Measurements from ENCODE around the gene GTSF1L. TPM values are rescaled to one million over a fixed set of nuclear protein-coding genes. Genes with fewer than 3 reads are reported as not detected.

Gene GTSF1L
- total and polyA plus RNA-seq, 9 of the 15 experiments (the other 6 are each of a cell fraction or from before 2014, with no cell fraction given), result not detected

- Histone ChIP-seq H3K79me2 (ENCODE audit: control insufficient read depth, insufficient read depth, low read length) (no peaks in the 10 kb centered on the region), H3K36me3 (ENCODE audit: control insufficient read depth, insufficient read depth, low read length) (no peaks in the 10 kb centered on the region), H3K9ac (ENCODE audit: insufficient read depth in 1 of 2, low read depth in 2 of 2, low read length in 2 of 2) (no peak overlapping the region), H2AFZ (ENCODE audit: low read depth, low read length) (no peak overlapping the region), H3K4me2 (ENCODE audit: insufficient read depth, low read length) (no peak overlapping the region), H3K27me3 (ENCODE audit: control insufficient read depth in 2 of 2, insufficient read depth in 2 of 2, low read length in 2 of 2) (peaks cover 23 to 56% of the 10 kb centered on the region in 2 experiments), H3K9me3 (replicated peaks; ENCODE audit: control insufficient read depth, insufficient read depth, low read depth, low read length) (no peaks in the 10 kb centered on the region), H3K9me1 (ENCODE audit: control insufficient read depth, insufficient read depth, low read length) (no peaks in the 10 kb centered on the region), H3K4me1 (replicated peaks in 1 of 2; ENCODE audit: control insufficient read depth in 2 of 2, insufficient read depth in 2 of 2, low read length in 2 of 2) (no peaks in the 10 kb centered on the region; a peak in 1 of 5 replicates), H4K20me1 (replicated peaks; ENCODE audit: control insufficient read depth, insufficient read depth, low read length) (no peaks in the 10 kb centered on the region; the same call in 1 of the 2 replicates), H3K27ac (ENCODE audit: extremely low read depth, low read depth, low read length) (no peak overlapping the region), H3K4me3 (no peak overlapping the region)
- ChIA-PET POLR2A (no interaction called here), CTCF (ENCODE audit: low intra/inter-chr PET ratio) (no interaction called here)
- 0% methylated on average over 3 of the region's 3 CpGs for WGBS (ENCODE audit: insufficient coverage, low coverage, missing lambda C conversion rate)
- intact Hi-C loops (cut with micrococcal nuclease), result loop anchor here (10.0 kb wide), 1 partner anchor 104 kb away; no protein-coding TSS in a partner anchor
- DNase-seq (ENCODE audit: extremely low read depth in 1 of 4, low spot score in 3 of 4) (no peak), FAIRE-seq (no peak), ATAC-seq (no peak)
- TF ChIP-seq SFPQ (IDR thresholded peaks at IDR 0.05; ENCODE audit: low read depth, low read length) (no peak), SRF (CRISPR knock-in tag; IDR thresholded peaks at IDR 0.05) (no peak), ZNF507 (tag; conservative IDR thresholded peaks at IDR 0.05) (peak; percentile 94), ZNF354B (CRISPR knock-in tag; IDR thresholded peaks at IDR 0.05) (peak; percentile 58; the same call in 1 of the 2 replicates), SNAPC5 (CRISPR knock-in tag; IDR thresholded peaks at IDR 0.05) (no peak), MTA3 (IDR thresholded peaks at IDR 0.05; ENCODE audit: borderline replicate concordance) (no peak), CBFA2T3 (IDR thresholded peaks at IDR 0.05) (no peak)
- in situ Hi-C loops (cut with MboI), result no loop called here
- BruUV-seq (replicated peaks), result no TSS peak
Observed at GRCh38 chr20:43740642-43741041, 13.8 kb upstream of the GTSF1L start.
